ENCODE results near the gene MDH2. TPM values are rescaled to one million over a fixed set of nuclear protein-coding genes. Genes with fewer than 3 reads are reported as not detected.
"Not testable (repeated sequence)": the region's sequence is repeated elsewhere in the genome, so short reads cannot be mapped to it uniquely, and the experiment has no call there.

MDH2 gene
- total and polyA plus RNA-seq, 4 donors, result 54.3 to 200 (median 85.6) TPM

DNA sequence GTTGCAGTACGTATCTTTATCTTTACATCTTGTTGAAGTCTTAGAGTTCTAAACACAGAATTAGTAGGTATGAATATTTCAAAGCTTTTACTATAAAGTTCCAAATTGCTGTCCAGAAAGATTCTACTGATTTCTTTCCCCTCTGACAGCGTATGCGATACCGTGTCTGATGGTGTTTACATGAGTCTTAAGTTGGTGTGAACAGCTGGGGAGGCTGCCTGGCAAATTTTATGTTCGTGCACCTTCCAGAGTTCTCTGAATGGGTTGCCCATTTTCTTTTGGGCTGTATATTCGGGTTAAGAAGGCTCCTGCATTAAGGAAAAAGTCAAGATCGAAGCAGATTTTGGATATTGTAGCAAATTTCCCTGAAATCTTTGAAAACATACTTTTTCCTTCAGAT, 8.3 kb downstream of the MDH2 start:
- DNase-seq (no peak), ATAC-seq (ENCODE audit: insufficient read depth, low FRiP score) (no peak)
- H3K27me3 ChIP-seq (ENCODE audit: control insufficient read depth in 3 of 3, insufficient read depth in 3 of 3, low read length in 2 of 3), result no peaks in the 10 kb centered on the region
- peaks cover 0 to 2% (median 0%) of the 10 kb centered on the region in 5 donors for H3K4me1 ChIP-seq (ENCODE audit: control insufficient read depth in 5 of 5, insufficient read depth in 5 of 5, low read length in 5 of 5)
- 86 to 89% methylated on average over 7 of the region's 7 CpGs for WGBS, 2 donors
- H3K9ac ChIP-seq (ENCODE audit: insufficient read depth in 1 of 2, low read length in 2 of 2), result no peak overlapping the region
- TF ChIP-seq, protein P1, sequence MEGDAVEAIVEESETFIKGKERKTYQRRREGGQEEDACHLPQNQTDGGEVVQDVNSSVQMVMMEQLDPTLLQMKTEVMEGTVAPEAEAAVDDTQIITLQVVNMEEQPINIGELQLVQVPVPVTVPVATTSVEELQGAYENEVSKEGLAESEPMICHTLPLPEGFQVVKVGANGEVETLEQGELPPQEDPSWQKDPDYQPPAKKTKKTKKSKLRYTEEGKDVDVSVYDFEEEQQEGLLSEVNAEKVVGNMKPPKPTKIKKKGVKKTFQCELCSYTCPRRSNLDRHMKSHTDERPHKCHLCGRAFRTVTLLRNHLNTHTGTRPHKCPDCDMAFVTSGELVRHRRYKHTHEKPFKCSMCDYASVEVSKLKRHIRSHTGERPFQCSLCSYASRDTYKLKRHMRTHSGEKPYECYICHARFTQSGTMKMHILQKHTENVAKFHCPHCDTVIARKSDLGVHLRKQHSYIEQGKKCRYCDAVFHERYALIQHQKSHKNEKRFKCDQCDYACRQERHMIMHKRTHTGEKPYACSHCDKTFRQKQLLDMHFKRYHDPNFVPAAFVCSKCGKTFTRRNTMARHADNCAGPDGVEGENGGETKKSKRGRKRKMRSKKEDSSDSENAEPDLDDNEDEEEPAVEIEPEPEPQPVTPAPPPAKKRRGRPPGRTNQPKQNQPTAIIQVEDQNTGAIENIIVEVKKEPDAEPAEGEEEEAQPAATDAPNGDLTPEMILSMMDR (IDR thresholded peaks at IDR 0.05; ENCODE audit: control extremely low read depth, extremely low read depth), result no peak
- H3K27ac ChIP-seq (ENCODE audit: low read depth in 1 of 2, low read length in 1 of 2), result no peak overlapping the region
- no peaks in the 10 kb centered on the region for H3K9me3 ChIP-seq (ENCODE audit: control insufficient read depth in 4 of 4, insufficient read depth in 3 of 4, low read length in 3 of 4)
- H3K4me3 ChIP-seq, result no peak overlapping the region
- peaks cover 6 to 56% (median 37%) of the 10 kb centered on the region in 4 donors for H3K36me3 ChIP-seq (ENCODE audit: control insufficient read depth in 4 of 4, insufficient read depth in 4 of 4, low read length in 4 of 4)

DNA sequence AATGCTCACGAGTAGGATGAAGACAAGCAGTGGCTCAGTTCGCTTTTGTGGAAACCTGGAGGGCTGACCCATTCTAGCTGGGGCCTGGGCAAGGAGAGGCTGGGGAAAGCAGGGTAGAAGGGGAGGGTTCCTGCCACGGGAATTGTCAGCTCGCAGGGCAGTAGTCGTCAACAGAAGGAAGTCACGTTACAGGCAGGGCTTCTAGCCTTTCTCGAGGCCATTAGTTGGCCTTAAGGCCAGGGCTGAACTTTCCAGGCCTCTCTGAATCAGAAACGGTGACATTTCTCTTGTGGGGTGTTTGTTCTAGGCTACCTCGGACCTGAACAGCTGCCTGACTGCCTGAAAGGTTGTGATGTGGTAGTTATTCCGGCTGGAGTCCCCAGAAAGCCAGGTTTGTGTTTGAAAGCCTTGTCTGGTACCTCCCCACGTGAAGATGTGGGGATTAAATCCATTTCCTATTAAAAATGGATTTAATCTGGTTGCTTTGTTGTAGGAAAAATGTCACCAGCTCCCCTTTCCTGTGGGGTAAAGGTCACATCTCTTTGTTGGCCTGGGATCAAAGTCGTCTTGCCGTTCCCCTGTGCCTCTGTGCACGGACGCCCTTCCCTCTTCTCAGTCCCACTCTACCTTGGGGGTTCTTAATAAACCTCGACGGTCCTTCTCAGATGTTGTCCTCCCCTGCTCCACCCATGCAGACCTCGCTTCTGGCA, 9.4 kb downstream of the MDH2 start:
- Histone ChIP-seq H3K27ac (ENCODE audit: low read depth in 1 of 2, low read length in 1 of 2) (no peak overlapping the region), H3K9ac (ENCODE audit: insufficient read depth in 1 of 2, low read length in 2 of 2) (no peak overlapping the region), H3K36me3 (ENCODE audit: control insufficient read depth in 4 of 4, insufficient read depth in 4 of 4, low read length in 4 of 4) (peaks cover 6 to 63% (median 40%) of the 10 kb centered on the region in 4 donors), H3K4me1 (ENCODE audit: control insufficient read depth in 5 of 5, insufficient read depth in 5 of 5, low read length in 5 of 5) (peaks cover 0 to 2% (median 0%) of the 10 kb centered on the region in 5 donors), H3K4me3 (no peak overlapping the region), H3K27me3 (ENCODE audit: control insufficient read depth in 3 of 3, insufficient read depth in 3 of 3, low read length in 2 of 3) (no peaks in the 10 kb centered on the region), H3K9me3 (ENCODE audit: control insufficient read depth in 4 of 4, insufficient read depth in 3 of 4, low read length in 3 of 4) (no peaks in the 10 kb centered on the region)
- 88 to 91% methylated on average over 18 of the region's 18 CpGs for WGBS, 2 donors
- TF ChIP-seq, protein P1 (IDR thresholded peaks at IDR 0.05; ENCODE audit: control extremely low read depth, extremely low read depth), result no peak
- ATAC-seq (ENCODE audit: insufficient read depth, low FRiP score) (no peak), DNase-seq (no peak)

DNA sequence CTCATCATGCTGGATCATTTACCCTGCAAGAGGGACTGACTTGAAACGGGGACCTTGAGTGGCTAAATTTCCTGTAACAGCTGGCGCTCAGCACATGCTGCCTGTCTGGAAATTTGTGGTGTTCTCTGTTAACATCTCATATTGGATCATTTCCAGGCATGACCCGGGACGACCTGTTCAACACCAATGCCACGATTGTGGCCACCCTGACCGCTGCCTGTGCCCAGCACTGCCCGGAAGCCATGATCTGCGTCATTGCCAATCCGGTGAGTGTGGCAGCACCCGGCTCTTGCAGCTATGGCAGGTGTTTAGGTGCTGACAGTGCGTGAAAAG, 9.9 kb downstream of the MDH2 start:
- WGBS, 2 donors, result 91 to 93% methylated on average over 11 of the region's 11 CpGs
- no peak for ATAC-seq (ENCODE audit: insufficient read depth, low FRiP score)
- Histone ChIP-seq H3K27me3 (ENCODE audit: control insufficient read depth in 3 of 3, insufficient read depth in 3 of 3, low read length in 2 of 3) (no peaks in the 10 kb centered on the region), H3K27ac (ENCODE audit: low read depth in 1 of 2, low read length in 1 of 2) (no peak overlapping the region), H3K9ac (ENCODE audit: insufficient read depth in 1 of 2, low read length in 2 of 2) (no peak overlapping the region), H3K9me3 (ENCODE audit: control insufficient read depth in 4 of 4, insufficient read depth in 3 of 4, low read length in 3 of 4) (no peaks in the 10 kb centered on the region), H3K4me3 (no peak overlapping the region), H3K4me1 (ENCODE audit: control insufficient read depth in 5 of 5, insufficient read depth in 5 of 5, low read length in 5 of 5) (peaks cover 0 to 2% (median 0%) of the 10 kb centered on the region in 5 donors), H3K36me3 (ENCODE audit: control insufficient read depth in 4 of 4, insufficient read depth in 4 of 4, low read length in 4 of 4) (peaks cover 6 to 67% (median 41%) of the 10 kb centered on the region in 4 donors)
- TF ChIP-seq, protein P1 (IDR thresholded peaks at IDR 0.05; ENCODE audit: control extremely low read depth, extremely low read depth), result no peak
- DNase-seq, result no peak

DNA sequence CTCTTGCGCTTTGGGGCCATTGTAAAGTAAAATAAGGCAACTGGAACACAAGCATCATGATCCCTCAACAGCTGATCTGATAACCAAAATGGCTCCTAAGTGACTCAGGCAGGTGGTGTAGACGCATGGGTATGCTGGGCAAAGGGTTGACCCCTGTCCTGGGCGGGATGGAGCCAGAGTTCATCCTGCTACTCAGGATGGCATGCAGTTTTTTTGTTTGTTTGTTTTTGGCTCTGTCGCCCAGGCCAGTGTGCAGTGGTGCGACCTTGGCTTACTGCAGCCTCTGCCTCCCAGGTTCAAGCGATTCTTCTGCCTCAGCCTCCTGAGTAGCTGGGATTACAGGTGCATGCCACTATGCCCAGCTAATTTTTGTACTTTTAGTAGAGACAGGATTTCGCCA, 10.8 kb downstream of the MDH2 start:
- not testable (repeated sequence) for DNase-seq; H3K4me1 ChIP-seq (ENCODE audit: control insufficient read depth in 5 of 5, insufficient read depth in 5 of 5, low read length in 5 of 5); H3K4me3 ChIP-seq; H3K27ac ChIP-seq (ENCODE audit: low read depth in 1 of 2, low read length in 1 of 2); H3K9me3 ChIP-seq (ENCODE audit: control insufficient read depth in 4 of 4, insufficient read depth in 3 of 4, low read length in 3 of 4); ATAC-seq (ENCODE audit: insufficient read depth, low FRiP score); H3K27me3 ChIP-seq (ENCODE audit: control insufficient read depth in 3 of 3, insufficient read depth in 3 of 3, low read length in 2 of 3); H3K9ac ChIP-seq (ENCODE audit: insufficient read depth in 1 of 2, low read length in 2 of 2)
- 96 to 98% methylated on average over 7 of the region's 7 CpGs for WGBS, 2 donors
- peaks cover 6 to 69% (median 42%) of the 10 kb centered on the region in 4 donors for H3K36me3 ChIP-seq (ENCODE audit: control insufficient read depth in 4 of 4, insufficient read depth in 4 of 4, low read length in 4 of 4)
